HG03060 (cell line): Measurements from ENCODE around the gene METTL21C.

ENCODE experiments used
- ATAC-seq: cut with Tn5 transposase; IDR thresholded peaks from one replicate; pipeline ENCODE4 v1.9.1; 2021; ENCODE audit warnings: low read depth, moderate number of reproducible peaks; ENCODE audit not compliant: unreplicated experiment

Gene METTL21C

DNA sequence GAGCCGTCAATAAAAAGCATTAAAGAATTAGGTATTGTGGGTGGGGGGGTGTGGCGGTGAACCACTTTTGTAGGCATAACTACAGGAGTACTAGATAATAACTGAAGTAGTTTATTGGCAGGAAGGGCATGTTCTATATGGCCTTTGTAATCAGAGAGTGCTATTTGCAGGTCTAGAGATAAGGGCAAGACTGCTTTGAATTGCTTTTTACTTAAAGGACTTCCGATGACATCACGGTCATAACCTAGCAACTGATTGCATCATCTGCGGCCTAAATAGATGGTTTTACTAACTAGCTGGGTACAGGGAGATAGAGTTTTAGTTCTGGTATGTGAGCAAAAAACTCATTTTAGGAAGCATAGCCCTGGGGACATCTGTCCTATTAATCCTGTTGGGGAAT lies 24.7 kb downstream of the METTL21C start:
- no peak for ATAC-seq

GRCh38 chr13:102667911-102668310 lies 26.9 kb downstream of the METTL21C start:
- ATAC-seq, result no peak

- no peak for ATAC-seq
Measured at GRCh38 chr13:102667023-102667422, 27.8 kb downstream of the METTL21C start.

DNA sequence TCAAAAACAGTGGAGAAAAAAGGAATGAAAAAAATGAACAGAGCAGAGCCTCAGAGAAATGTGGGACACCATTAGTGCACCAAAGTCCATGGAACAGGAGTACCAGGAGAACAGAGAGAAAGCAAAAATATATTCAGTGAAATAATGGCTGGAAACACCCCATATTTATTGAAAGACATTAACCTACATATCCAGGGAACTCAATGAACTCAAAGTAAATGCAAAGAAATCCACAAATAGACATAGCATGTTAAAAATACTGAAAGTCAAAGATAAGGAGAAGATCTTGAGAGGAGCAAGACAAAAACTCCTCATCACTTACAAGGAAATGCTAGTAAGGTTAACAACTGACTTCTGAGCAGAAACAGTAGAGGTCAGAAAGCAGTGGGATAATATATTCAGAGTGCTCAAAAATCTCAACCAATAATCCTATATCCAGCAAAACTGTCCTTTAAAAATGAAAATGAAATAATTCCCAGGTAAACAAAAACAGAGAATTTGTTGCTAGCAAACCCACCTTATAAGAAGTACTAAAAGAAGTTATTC lies 35.6 kb downstream of the METTL21C start:
- no peak for ATAC-seq

- ATAC-seq, result no peak
Measured at GRCh38 chr13:102658660-102659059, 36.2 kb downstream of the METTL21C start.

GRCh38 chr13:102657630-102658029 lies 37.2 kb downstream of the METTL21C start:
- no peak for ATAC-seq

DNA sequence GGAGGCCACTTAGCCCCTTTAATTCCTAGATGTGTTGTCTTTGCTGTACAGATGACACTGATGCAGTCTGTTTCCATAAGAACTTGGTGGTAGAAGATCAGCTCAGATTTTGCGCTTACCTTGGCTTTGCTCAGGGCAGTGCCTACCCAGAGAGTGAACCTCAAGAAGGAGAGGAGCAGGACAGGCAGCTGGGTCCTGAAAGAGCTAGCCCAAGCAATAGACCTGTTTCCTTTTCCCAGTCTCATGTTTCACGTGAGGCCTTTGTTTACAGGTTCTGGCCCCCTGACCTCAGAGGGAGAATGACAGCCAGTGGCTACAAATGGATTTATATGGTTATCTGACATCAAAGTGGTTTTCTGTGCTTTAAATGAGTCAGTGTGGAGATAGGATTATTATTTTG lies 40.1 kb downstream of the METTL21C start:
- ATAC-seq, result no peak

DNA sequence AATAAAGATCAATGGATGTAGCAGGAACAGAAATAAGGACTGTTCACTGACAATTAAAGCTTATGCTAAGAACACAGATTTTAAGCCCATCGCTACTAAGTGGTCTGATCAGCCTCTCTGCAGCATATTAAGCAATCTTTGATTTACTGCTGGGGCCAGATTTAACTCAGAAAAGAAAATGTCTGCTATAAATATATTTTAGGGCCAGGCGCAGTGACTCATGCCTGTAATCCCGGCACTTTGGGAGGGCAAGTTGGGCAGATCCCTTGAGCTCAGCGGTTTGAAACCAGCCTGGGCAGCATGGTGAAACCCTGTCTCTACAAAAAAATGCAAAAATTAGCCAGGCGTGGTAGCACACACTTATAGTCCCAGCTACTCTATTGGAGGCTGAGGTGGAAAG lies 43.0 kb downstream of the METTL21C start:
- ATAC-seq, result no peak

DNA sequence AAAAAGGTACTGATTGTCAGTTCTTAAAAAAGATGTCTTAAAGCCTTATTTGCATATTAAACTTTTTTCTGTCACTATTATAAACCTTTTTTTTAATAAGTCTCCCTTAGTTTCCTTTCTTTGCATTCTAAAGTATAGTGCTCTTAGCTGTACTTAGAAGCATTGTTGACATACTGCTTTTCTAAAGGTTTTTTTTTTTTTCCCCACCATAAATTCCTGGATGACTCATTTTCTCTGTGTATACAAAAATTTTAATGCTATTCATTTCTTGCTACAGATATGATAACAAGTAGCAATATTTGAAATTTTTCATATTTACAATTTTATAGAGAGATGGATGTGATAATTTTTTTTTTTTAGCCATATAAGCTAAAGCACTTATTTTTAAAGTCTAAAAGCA lies 43.5 kb downstream of the METTL21C start:
- no peak for ATAC-seq

GRCh38 chr13:102650444-102650843 lies 44.4 kb downstream of the METTL21C start:
- no peak for ATAC-seq

GRCh38 chr13:102648046-102648445 lies 46.8 kb downstream of the METTL21C start:
- ATAC-seq, result no peak

- ATAC-seq, result no peak
Measured at GRCh38 chr13:102645701-102646100, 49.1 kb downstream of the METTL21C start.

GRCh38 chr13:102643656-102644055 lies 51.2 kb downstream of the METTL21C start:
- ATAC-seq, result no peak

DNA sequence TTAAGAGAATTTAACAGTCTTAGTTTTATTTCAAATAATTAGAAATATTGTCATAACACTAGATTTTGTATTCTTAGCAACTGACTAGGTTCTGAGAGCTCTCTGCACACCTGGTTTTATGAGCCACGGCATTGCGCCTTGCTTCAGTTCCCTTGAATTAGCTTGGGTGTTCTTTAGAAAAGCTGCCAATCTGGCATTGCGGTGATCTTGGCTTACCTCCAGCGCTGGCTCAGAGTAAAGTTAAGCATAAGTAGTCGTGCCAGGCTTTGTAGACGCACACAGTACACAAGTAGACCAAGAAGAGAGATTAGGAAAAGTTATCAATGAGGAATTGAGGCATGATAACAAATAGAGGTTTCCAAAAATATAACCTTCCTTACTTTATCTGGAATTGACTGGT lies 52.4 kb downstream of the METTL21C start:
- no peak for ATAC-seq

DNA sequence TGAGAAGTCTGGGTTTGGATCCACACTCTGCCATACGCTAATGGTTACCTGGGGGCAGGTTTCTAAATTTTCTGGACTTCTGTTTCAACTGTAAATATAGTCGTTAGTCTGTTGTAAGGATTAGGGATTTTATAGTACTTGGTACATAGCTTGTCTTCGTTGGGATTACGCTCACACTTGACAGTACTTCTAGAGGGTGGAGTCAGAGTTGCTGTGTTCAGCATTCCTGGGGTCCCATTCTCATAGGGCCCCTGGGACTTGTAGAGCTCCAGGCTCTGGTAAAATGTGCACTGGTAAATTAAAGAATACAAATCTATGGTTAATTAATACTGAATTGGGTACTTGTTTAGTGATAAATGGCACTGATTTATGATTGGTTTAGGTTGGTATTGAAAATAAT lies 52.8 kb downstream of the METTL21C start:
- no peak for ATAC-seq

DNA sequence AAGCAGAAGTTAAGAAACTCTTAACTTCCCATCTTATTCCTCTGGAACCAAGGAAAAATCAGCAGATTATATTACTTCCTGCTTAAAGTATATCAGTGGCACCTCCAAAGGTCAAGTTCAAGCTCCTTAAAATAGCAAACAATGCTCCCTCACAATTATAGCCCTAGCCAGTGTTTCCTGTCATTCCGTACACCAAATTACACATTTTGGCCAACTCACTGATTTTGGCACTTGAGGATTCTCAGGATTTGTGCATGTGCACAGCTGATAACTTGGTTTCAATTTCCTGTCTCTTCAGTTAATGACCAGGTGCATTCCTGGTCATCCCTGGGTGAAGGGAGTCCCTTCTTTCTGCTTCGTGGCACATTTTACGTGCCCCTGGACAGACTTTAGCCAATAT lies 56.1 kb downstream of the METTL21C start:
- ATAC-seq, result no peak
